H9 (cell line): ENCODE data around the gene SLC48A1. TPM values are rescaled to one million over a fixed set of nuclear protein-coding genes. Genes with fewer than 3 reads are reported as not detected.

Source experiments
- DNase-seq: peaks from one replicate; pipeline ENCODE4 v3.0.0-alpha.2; 2017
- H2AFZ ChIP-seq: one replicate; pipeline ENCODE4 v1.6.1; 2013; ENCODE audit warnings: mild to moderate bottlenecking, low read length, control low read depth, moderate library complexity
- H2AK5ac ChIP-seq: 2 replicates; pipeline ENCODE4 v1.6.1; 2013; ENCODE audit warnings: low read length, control low read depth, mixed read lengths; ENCODE audit not compliant: insufficient read length
- H2BK120ac ChIP-seq: one replicate; pipeline ENCODE4 v1.6.1; 2013; ENCODE audit warnings: low read depth, mild to moderate bottlenecking, low read length, control low read depth, inconsistent platforms; ENCODE audit not compliant: poor library complexity, severe bottlenecking
- H2BK12ac ChIP-seq: 2 replicates; pipeline ENCODE4 v1.6.1; 2013; ENCODE audit warnings: low read length, control low read depth, mixed read lengths, low read depth; ENCODE audit not compliant: insufficient read length
- H2BK15ac ChIP-seq: 2 replicates; pipeline ENCODE4 v1.6.1; 2013; ENCODE audit warnings: low read depth, low read length, control low read depth
- H2BK20ac ChIP-seq: one replicate; pipeline ENCODE4 v1.6.1; 2013; ENCODE audit warnings: low read depth, mild to moderate bottlenecking, low read length, control low read depth, inconsistent platforms; ENCODE audit not compliant: poor library complexity, severe bottlenecking
- H2BK5ac ChIP-seq: 2 replicates; pipeline ENCODE4 v1.6.1; 2013; ENCODE audit warnings: low read length, control low read depth, mixed read lengths; ENCODE audit not compliant: insufficient read length
- H3K14ac ChIP-seq: 2 replicates; pipeline ENCODE4 v1.6.1; 2013; ENCODE audit warnings: low read length, control low read depth; ENCODE audit not compliant: insufficient read depth
- H3K18ac ChIP-seq: 2 replicates; pipeline ENCODE4 v1.6.1; 2013; ENCODE audit warnings: low read depth, mild to moderate bottlenecking, mixed read lengths, low read length, control low read depth; ENCODE audit not compliant: insufficient read length
- H3K23ac ChIP-seq: 2 replicates; pipeline ENCODE4 v1.6.1; 2013; ENCODE audit warnings: low read length, control low read depth, mixed read lengths, low read depth; ENCODE audit not compliant: insufficient read length
- H3K23me2 ChIP-seq: 2 replicates; pipeline ENCODE4 v1.6.1; 2013; ENCODE audit warnings: low read depth, mild to moderate bottlenecking, mixed read lengths, low read length, control low read depth; ENCODE audit not compliant: insufficient read length, poor library complexity, severe bottlenecking
- H3K27ac ChIP-seq: 2 replicates; pipeline ENCODE4 v1.5.1; 2013; ENCODE audit warnings: low read length, control low read depth, mixed read lengths, low read depth; ENCODE audit not compliant: insufficient read length
- H3K27me3 ChIP-seq: 2 replicates; pipeline ENCODE4 v1.6.1; 2013; ENCODE audit warnings: low read length, control low read depth, inconsistent platforms; ENCODE audit not compliant: insufficient read depth
- H3K4ac ChIP-seq: 2 replicates; pipeline ENCODE4 v1.6.1; 2013; ENCODE audit warnings: low read depth, mild to moderate bottlenecking, control low read depth, inconsistent platforms, low read length, moderate library complexity
- H3K4me1 ChIP-seq: 2 replicates; pipeline ENCODE4 v1.6.1; 2013; ENCODE audit warnings: low read length, control low read depth, inconsistent platforms; ENCODE audit not compliant: insufficient read depth
- H3K4me2 ChIP-seq: 2 replicates; pipeline ENCODE4 v1.6.1; 2013; ENCODE audit warnings: low read length, control low read depth, mixed read lengths; ENCODE audit not compliant: insufficient read length, insufficient read depth
- H3K56ac ChIP-seq: 2 replicates; pipeline ENCODE4 v1.6.1; 2013; ENCODE audit warnings: low read depth, mild to moderate bottlenecking, mixed read lengths, low read length, control low read depth; ENCODE audit not compliant: insufficient read length
- H3K79me1 ChIP-seq: 2 replicates; pipeline ENCODE4 v1.6.1; 2013; ENCODE audit warnings: low read depth, mild to moderate bottlenecking, moderate library complexity, low read length, control low read depth, inconsistent platforms; ENCODE audit not compliant: insufficient read depth, poor library complexity, severe bottlenecking
- H3K79me2 ChIP-seq: 2 replicates; pipeline ENCODE4 v1.6.1; 2013; ENCODE audit warnings: low read length, control low read depth, inconsistent platforms; ENCODE audit not compliant: insufficient read depth
- H3K9ac ChIP-seq: 2 replicates; pipeline ENCODE4 v1.6.1; 2013; ENCODE audit warnings: low read length, control low read depth, mixed read lengths; ENCODE audit not compliant: insufficient read length; ENCODE audit errors: extremely low read depth
- H3K9me3 ChIP-seq: one replicate; pipeline ENCODE4 v1.6.1; 2013; ENCODE audit warnings: low read depth, low read length, inconsistent platforms; ENCODE audit not compliant: control insufficient read depth
- H3T11ph ChIP-seq: one replicate; pipeline ENCODE4 v1.6.1; 2013; ENCODE audit warnings: mild to moderate bottlenecking, low read length, control low read depth, inconsistent platforms
- H4K20me1 ChIP-seq: one replicate; pipeline ENCODE4 v1.6.1; 2013; ENCODE audit not compliant: control insufficient read depth, insufficient read length, insufficient read depth
- H4K5ac ChIP-seq: 2 replicates; pipeline ENCODE4 v1.6.1; 2013; ENCODE audit warnings: low read depth, mild to moderate bottlenecking, mixed read lengths, low read length, control low read depth; ENCODE audit not compliant: insufficient read length
- H4K8ac ChIP-seq: replicated peaks from 2 replicates; pipeline ENCODE4 v1.6.1; 2013; ENCODE audit warnings: low read length, control low read depth, mixed read lengths, low read depth; ENCODE audit not compliant: insufficient read length
- H4K91ac ChIP-seq: 2 replicates; pipeline ENCODE4 v1.6.1; 2013; ENCODE audit warnings: low read depth, mild to moderate bottlenecking, moderate library complexity, mixed read lengths, low read length, control low read depth; ENCODE audit not compliant: insufficient read length
- H3K27ac Mint-ChIP-seq, 3 experiments: 2 replicates in 2 of 3; 3 replicates in 1 of 3; pipeline ENCODE4 v1.8.0; 2020 to 2021; ENCODE audit warnings: mixed read lengths in 3 of 3, mild to moderate bottlenecking in 1 of 3, moderate library complexity in 1 of 3
- H3K27me3 Mint-ChIP-seq: 2 replicates; pipeline ENCODE4 v1.8.0; 2021; ENCODE audit warnings: low read depth, mild to moderate bottlenecking, moderate library complexity, mixed read lengths
- H3K36me3 Mint-ChIP-seq, 3 experiments: 2 replicates in 2 of 3; 3 replicates in 1 of 3; pipeline ENCODE4 v1.8.0; 2020 to 2021; ENCODE audit warnings: low read depth in 3 of 3, mixed read lengths in 3 of 3; ENCODE audit not compliant: insufficient read depth in 1 of 3
- H3K4me1 Mint-ChIP-seq, 2 experiments: 2 replicates each; pipeline ENCODE4 v1.8.0; 2020; ENCODE audit warnings: mixed read lengths in 2 of 2
- H3K4me3 Mint-ChIP-seq, 2 experiments: 2 replicates in 1 of 2; 3 replicates in 1 of 2; pipeline ENCODE4 v1.8.0; 2020 to 2021; ENCODE audit warnings: mild to moderate bottlenecking in 2 of 2, mixed read lengths in 2 of 2, moderate library complexity in 1 of 2
- H3K9me3 Mint-ChIP-seq, 2 experiments: 2 replicates in 1 of 2; 3 replicates in 1 of 2; pipeline ENCODE4 v1.8.0; 2020; ENCODE audit warnings: mild to moderate bottlenecking in 2 of 2, mixed read lengths in 2 of 2, moderate library complexity in 1 of 2
- WGBS: extraction: QIAGEN DNeasy Blood & Tissue Kit; methylation state at CpG from one replicate; pipeline ENCODE4 v1.1.7; 2013; ENCODE audit warnings: missing lambda C conversion rate, low lambda C conversion rate, mixed read lengths; ENCODE audit not compliant: insufficient read length; ENCODE audit errors: extremely low coverage; 5-methylcytosine and 5-hydroxymethylcytosine counted together
- total RNA-seq: library from RNA; stranded (reverse); gene quantifications from 2 replicates; pipeline ENCODE4 v1.2.1, GENCODE V29; 2021
- TF ChIP-seq, protein P1 (sequence below): fragments of 200-600 bp; sonication (generic); conservative IDR thresholded peaks from 3 replicates; pipeline ENCODE4 v1.8.0; 2021; ENCODE audit warnings: antibody characterized with exemption, mild to moderate bottlenecking

SLC48A1 gene
- total RNA-seq, 1 experiment from 2014 or later, result 10.6 TPM

DNA sequence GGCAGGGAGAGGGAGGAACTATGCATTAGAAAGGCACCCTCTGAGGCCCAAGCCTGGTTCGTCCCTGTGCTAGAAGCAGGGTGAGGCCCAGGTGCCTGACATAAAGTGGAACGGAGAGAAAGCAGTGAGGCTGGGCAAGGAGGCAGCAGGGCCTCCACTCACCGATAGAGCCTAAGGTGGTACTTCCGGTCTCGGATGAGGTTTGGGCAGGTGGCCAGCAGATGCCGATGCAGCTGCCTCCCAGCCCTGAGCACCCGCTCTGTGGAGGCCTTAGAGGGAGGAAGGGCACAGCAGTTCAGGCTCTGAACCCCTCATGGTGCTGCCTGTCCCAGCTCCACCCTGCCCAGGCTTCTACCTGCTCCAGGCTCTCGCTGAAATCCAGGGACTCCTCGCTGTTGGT is 21.5 kb upstream of the SLC48A1 start:
- H3K23me2 ChIP-seq, result no peaks in the 10 kb centered on the region
- no peak overlapping the region for H2AK5ac ChIP-seq
- no peaks in the 10 kb centered on the region for H3K27me3 ChIP-seq
- TF ChIP-seq, protein P1, sequence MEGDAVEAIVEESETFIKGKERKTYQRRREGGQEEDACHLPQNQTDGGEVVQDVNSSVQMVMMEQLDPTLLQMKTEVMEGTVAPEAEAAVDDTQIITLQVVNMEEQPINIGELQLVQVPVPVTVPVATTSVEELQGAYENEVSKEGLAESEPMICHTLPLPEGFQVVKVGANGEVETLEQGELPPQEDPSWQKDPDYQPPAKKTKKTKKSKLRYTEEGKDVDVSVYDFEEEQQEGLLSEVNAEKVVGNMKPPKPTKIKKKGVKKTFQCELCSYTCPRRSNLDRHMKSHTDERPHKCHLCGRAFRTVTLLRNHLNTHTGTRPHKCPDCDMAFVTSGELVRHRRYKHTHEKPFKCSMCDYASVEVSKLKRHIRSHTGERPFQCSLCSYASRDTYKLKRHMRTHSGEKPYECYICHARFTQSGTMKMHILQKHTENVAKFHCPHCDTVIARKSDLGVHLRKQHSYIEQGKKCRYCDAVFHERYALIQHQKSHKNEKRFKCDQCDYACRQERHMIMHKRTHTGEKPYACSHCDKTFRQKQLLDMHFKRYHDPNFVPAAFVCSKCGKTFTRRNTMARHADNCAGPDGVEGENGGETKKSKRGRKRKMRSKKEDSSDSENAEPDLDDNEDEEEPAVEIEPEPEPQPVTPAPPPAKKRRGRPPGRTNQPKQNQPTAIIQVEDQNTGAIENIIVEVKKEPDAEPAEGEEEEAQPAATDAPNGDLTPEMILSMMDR, result no peak
- H3K23ac ChIP-seq, result no peak overlapping the region
- H3K9me3 Mint-ChIP-seq, result no peaks in the 10 kb centered on the region
- peaks cover 16 to 21% of the 10 kb centered on the region in 2 experiments for H3K4me1 Mint-ChIP-seq
- H2BK5ac ChIP-seq, result no peak overlapping the region
- H3K4me2 ChIP-seq, result no peak overlapping the region
- H3K79me1 ChIP-seq, result no peaks in the 10 kb centered on the region
- no peak overlapping the region for H4K91ac ChIP-seq
- H3K4ac ChIP-seq, result no peak overlapping the region
- no peak overlapping the region for H4K5ac ChIP-seq
- no peak overlapping the region for H3T11ph ChIP-seq
- no peaks in the 10 kb centered on the region for H3K79me2 ChIP-seq
- H2BK12ac ChIP-seq, result no peak overlapping the region
- H3K9me3 ChIP-seq, result no peaks in the 10 kb centered on the region
- no peak overlapping the region for H2BK120ac ChIP-seq
- H3K27ac ChIP-seq, result no peak overlapping the region
- H2BK15ac ChIP-seq, result no peak overlapping the region
- no peak overlapping the region for H3K56ac ChIP-seq
- no peak overlapping the region for H3K9ac ChIP-seq
- H2BK20ac ChIP-seq, result no peak overlapping the region
- H3K14ac ChIP-seq, result no peak overlapping the region
- peaks cover 19% of the 10 kb centered on the region for H3K4me1 ChIP-seq
- no peak overlapping the region for H2AFZ ChIP-seq
- H3K18ac ChIP-seq, result no peak overlapping the region
- WGBS, result no CpG with 5 or more reads among the region's 9 CpGs
- H3K27ac Mint-ChIP-seq, result peak overlapping the region in 2 of 3 experiments; percentile 27 to 77; a peak in 3 of 7 replicates
- H3K36me3 Mint-ChIP-seq, result peaks cover 0 to 10% (median 2%) of the 10 kb centered on the region in 3 experiments; a peak in 4 of 7 replicates
- H4K8ac ChIP-seq, result no peak overlapping the region
- no peak for DNase-seq
- no peaks in the 10 kb centered on the region for H4K20me1 ChIP-seq
- H3K27me3 Mint-ChIP-seq, result no peaks in the 10 kb centered on the region
- no peak overlapping the region for H3K4me3 Mint-ChIP-seq
